NCI-H2107 treated with DMSO at 0.1 percent for 48 hours (cell line): ENCODE results near the gene MARCHF5.
A peak's percentile ranks its signal among the peaks of the same experiment; 100 is the strongest.

Experiments used
- DNase-seq: peaks from one replicate; lab custom pipeline; 2025; ENCODE audit not compliant: unreplicated experiment; lab: John Stamatoyannopoulos, UW

Gene MARCHF5, protein sequence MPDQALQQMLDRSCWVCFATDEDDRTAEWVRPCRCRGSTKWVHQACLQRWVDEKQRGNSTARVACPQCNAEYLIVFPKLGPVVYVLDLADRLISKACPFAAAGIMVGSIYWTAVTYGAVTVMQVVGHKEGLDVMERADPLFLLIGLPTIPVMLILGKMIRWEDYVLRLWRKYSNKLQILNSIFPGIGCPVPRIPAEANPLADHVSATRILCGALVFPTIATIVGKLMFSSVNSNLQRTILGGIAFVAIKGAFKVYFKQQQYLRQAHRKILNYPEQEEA

DNA sequence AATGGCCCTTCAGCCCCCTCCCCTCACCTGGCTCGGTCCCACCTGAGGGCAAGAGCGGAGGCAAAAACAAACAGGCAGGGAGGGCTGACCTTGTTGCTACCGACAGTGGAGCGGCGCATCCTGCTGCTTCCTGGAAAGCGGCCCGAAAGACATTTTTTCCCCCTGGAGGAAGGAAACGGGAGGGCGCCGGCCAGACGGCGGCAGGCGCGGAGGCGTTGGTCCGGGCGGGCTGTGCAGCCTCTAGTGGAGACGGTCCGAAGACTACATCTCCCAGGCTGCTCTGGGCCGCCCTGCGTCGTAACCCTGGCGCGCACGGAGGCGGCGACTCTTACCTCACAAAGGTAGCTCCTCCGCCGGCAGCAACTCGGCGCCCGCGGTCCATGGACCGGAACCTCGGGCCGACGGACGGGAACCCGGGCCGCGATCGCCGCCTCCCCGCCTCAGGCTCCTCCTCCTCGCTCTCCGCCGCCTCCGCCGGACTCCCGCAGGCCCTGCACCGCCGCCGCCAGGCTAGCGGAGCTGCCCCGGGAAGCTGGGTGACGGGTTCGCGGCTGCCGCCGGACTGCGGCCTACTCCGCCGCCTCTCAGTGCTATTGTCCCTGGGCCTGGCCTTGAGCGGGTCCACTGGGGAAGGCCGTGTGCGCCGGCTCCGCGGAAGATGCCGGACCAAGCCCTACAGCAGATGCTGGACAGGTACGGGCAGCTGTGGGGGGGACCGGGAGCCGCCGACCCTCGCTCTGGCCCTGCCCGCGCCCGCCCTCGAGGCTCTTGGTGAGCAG is at the start of gene MARCHF5, which contains the start of gene CPEB3:
Gene MARCHF5 (plus strand): TSS at position 331 of the 779 bp plus-strand sequence. CDS start 328 bp downstream, at position 659.
Gene CPEB3 (minus strand): TSS at position 242 of the 779 bp plus-strand sequence. CDS start 50,728 bp downstream, outside the sequence.
- peak; percentile 66 for DNase-seq

DNA sequence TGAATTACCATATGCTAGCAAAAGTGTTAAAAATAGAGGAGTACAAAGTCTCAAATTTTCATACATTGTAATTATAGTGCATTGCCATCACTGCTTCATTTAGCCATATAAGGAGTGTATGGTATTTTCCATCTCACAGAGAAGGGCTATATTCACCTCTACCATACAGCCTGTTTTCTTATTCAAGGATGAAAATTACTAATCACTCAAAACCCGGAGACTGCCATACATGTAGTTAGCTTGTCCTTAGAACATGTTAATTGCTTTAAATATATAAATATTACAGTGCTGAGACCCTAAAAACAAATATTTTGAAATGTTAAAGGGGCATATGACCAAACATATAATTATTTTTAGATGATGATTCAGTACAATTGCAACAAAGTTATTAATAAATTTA is 49.5 kb upstream of the MARCHF5 start:
- no peak for DNase-seq

DNA sequence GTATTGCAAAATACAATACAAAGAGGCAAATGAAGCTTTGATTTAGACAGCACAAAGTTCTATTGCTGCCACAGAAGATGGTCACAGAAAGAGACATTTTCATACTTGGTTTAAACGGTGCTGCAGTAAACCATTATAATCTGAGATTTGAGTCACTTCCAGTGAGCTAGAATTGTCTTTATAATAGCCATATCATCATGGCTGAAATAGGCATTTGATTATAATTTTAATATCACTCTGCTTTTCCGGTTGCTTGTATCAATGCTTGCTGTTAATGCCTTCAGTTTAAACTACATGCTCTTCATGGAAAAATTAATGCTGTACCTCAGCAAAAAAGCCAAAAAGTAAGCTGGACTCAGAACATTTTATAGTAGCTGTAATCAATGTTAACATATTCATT is 48.6 kb upstream of the MARCHF5 start:
- no peak for DNase-seq

DNA sequence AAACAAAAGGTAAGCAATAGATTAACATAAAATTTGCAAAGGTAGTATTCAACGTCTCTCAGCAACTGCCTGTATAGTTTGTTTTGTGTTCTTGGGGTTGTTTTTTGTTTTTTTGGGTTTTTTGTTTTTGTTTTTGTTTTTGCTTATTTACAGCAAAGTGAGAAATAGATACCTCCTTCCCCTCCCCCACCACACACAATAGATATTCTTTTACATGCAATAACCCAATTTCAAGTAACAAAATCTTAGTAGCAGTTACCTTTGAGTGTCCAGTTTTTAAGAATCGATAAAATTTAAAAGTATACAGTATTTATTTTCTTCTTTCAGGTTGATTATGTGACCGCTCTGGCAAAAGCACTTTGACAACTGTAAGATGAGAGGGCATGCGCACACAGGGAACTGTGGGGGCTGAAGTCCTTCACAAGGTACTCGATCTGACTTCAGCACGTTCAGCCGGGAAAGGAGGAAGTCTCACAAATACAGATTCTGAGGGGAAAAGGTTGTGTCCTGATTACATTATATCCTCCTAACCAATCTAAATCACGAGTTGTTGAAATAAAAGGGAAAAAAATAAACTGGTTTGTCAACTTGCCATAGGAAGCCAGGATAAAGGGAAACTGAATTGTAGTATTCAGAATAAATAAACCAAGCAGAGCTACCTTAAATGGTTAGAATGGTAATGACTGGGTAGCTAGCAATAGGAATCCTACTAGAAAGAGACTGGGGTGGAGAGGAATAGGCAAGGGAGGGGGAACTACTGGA is 47.9 kb upstream of the MARCHF5 start:
- DNase-seq: peak; percentile 69

DNA sequence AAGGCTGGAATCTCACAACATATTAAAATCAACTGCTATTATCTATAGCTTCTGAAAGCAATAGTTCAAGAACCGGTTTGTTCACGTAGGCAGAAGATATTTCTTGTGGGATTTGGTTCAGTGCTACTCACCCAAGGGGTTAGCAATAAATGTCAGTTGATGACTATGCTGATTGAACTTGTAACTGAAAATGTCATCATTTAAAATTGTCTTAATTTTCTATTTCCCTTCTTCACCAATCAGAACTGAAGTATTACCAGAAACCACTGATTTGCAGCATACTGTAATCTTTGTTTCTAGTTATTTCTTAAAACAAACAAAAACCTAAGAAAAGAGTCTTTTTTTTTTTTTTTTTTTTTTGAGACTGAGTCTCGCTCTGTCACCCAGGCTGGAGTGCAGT is 46.2 kb upstream of the MARCHF5 start:
- DNase-seq: no peak

DNA sequence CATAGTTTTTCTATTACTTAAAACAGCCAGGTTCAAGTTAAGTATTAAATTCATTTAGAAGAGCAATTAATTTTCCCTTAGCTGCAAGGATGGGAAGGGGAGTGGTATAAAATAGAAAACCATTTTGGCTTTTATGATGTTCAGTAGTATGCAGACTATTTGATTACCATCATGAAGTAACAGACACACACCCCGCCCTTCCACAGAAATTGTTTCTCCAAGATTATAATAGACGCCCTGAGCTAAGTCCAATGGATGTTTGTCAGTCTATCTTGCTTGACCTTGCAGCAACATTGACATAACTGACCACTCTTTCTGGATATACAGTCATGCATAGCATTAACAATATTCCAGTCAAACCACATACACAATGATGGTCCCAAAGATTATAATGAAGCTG is 42.4 kb upstream of the MARCHF5 start:
- no peak for DNase-seq

DNA sequence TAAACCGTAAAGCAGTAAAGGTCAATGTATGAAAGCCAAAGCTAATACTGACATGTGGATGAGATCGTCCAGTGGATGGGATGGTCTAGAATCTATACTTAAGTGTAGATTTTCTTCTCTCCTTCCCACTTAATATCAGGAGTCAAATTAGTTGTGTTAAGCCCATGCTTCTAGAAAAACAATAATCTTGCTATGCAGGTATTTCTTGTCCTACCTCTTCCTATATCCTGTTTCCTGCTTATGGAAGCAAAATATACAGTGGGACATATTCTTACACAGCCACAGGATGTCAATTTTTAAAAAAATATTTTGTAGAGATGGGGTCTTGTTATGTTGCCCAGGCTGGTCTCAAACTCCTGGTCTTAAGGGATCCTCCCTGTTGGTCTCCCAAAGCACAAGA is 27.6 kb upstream of the MARCHF5 start:
- no peak for DNase-seq

DNA sequence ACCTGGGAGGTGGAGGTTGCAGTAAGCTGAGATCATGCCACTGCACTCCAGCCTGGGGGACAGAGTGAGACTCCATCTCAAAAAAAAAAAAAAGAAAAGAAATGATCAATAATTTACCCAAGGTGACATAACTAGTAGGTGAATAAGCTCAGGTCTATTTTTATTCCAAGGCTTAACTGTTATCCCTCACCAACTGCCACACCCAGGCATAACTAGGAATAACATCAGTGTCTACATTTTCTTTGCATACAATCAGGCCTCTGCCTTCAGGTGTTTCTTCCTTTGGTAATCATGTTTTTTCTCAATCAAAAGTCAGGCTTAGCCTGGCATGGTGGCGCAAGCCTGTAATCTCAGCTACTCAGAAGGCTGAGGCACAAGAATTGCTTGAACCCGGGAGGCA is 26.7 kb upstream of the MARCHF5 start:
- no peak for DNase-seq

DNA sequence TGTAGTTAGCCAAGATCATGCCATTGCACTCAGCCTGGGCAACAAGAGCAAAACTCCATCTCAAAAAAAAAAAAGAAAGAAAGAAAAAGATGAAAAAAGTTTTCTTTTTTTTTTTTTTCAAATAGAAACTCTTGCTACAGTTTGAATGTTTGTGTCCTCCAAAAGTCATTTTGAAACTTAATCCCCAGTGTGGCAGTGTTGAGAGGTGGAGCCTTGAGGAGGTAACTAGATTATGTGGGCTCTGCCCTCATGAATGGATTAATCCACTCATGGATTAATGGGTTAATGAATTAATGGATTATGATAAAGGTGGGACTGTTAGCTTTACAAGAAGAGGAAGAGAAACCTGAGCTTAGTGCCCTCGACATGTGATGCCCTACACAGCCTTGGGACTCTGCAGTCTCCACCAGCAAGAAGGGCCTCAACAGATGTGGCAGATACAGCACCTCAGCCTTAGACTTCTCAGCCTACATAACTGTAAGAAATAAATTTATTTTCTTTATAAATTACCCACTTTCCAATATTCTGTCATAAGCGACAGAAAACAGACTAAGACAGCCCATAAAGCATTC is 25.2 kb upstream of the MARCHF5 start:
- no peak for DNase-seq

DNA sequence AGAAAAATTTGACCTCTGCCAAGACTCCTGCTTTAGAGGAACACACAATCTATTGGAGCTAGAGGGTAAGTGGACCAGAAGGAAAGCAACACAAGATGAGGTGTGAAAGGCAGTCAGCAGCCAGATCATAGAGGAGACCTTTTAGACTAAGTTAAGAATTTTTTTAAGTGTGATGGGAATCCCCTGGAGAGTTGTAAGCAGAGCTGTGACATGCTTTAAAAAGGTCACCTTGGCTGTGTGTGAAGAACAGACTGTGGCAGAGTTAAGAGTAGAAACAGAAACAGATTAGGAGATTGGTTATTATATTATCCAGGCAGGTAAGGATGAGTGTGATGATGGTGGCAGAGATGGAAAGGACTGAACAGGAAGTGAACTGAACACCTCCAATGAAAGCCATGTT is 23.6 kb upstream of the MARCHF5 start:
- DNase-seq: no peak

DNA sequence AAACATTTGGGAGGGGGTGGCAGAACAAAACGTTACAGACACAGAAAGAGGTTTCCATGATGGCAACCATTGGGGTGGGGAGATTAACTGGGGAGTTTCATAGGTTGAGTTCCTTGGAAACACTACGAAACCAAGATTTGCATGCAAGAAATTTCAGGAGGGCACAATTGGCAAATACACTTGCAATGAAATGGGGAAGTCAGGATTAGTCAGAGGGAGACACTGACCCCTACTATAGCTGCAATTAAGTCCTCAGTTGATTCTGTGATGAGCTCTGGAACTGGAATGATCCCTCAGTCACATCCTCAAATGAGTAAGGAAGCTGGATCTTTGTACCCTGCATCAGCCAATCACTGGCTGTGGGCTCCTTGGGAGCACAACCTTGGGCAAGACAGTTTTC is 22.2 kb upstream of the MARCHF5 start:
- no peak for DNase-seq

DNA sequence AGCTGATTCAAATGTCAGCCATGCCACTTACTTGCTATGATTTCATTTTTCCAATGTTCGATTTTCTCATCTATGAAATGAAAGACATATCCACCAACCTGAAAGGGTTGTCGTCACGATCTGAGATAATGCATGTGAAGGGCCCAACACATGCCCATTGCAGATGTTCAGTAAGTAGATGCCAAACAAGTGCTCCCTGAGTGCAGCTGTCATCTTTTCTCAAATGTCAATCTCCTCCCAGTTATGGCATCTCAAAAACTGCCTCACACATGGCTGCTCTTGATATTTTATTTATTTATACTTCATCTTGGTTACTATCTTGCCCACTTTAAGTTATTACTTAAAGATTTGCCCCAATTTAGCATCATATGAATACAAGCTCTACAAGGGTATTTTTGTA is 16.9 kb upstream of the MARCHF5 start:
- DNase-seq: no peak

DNA sequence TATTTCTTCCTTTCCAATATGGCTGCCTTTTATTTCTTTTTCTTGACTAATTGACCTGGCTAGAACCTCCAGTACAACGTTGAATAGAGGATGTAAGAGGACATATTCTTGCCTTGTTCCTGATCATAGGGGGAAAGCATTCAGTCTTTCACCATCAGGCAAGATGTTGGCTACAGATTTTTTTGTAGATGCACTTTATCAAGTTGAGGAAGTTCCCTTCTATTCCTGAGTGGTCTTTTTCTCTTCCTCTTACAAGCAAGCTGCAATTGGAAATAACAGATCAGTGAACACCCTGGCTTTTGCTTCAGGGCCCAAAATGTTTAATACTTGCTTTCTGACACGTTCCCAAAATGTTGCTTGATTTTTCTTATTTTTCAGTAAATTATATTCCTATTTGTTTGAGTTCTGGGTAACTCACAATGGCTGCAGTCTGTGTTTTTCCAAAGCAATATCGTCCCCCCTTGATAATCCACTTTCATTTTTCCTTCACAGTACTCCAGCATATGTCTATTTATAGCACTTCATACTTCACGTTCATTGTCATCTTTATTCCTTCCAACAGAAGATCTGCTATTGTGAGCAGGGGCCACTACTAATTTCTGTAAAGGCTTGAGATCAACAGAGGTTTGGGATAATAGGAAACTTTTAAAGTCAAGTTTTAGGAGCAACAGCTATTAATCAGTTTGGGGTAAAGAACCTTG is 11.8 kb upstream of the MARCHF5 start:
- no peak for DNase-seq

DNA sequence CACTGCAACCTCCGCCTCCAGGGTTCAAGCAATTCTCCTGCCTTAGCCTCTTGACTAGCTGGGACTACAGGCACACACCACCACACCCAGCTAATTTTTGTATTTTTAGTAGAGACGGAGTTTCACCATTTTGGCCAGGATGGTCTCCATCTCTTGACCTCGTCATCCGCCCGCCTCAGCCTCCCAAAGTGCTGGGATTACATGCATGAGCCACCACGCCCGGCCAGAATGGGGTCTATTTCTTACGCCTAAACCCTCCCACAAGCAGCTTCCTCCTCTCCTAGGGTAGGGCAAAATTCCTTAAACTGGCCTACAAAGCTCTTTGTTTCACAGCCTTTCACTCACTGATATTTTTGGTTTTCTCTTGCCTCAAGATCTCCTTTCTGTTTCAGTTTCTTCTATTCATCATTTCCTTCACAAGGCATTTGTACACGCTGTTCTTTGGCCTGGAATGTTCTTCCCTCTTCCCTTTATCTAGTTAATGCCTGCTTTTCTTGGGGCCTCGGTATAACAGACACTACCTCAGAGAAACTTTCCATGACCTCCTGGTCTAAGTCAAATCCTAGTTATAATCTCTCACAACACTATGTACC is 6.8 kb upstream of the MARCHF5 start:
- DNase-seq: no peak

DNA sequence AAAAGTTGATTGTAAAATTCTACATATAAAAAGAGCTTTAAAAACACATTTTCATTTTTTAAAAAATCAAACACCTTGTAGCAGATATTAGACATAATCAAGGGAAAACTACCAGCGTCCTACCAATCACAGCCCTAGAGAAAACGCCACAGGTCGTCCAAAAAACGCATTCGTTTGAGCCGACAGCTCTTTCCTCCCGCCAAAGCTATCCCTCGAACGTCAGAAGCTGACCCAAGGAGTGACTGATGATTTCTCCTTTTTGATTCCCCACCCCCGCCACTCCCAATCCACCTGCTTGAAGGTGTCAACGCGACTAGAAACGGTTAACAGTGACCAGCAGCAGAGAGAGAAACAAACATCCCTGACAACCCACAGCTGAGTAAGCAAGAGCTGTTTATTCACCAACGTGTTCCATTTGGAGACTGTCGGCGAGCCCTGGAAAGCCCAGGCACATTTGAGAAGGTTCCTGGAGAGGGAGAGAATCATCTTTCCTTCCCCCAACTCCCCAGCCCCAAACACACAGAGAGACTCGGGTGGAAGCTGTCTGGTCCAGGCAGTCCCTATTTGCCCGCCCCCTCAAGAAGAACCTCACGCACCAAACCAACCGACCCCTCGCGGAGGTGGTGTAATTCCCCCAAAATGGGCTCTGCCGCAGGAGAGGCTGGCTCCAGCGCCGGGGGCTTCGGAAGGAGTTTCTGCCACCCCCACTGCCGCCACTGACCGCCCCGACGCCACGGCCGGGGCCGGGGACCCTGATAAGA is 711 bp upstream of the MARCHF5 start:
- peak; percentile 12 for DNase-seq

DNA sequence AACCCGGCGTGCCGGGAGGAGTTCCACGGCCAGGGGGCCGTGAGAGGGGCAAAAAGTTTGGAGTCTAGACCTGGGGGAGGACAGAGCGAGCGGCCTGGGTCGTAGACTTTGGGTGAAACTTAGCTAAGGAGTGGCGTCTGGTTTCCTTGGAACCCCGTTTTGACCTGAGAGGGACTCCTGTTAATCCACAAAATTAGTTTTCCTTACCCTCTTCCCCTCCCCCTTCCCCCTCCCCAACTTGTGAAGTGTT is 574 bp downstream of the MARCHF5 start:
- no peak for DNase-seq

DNA sequence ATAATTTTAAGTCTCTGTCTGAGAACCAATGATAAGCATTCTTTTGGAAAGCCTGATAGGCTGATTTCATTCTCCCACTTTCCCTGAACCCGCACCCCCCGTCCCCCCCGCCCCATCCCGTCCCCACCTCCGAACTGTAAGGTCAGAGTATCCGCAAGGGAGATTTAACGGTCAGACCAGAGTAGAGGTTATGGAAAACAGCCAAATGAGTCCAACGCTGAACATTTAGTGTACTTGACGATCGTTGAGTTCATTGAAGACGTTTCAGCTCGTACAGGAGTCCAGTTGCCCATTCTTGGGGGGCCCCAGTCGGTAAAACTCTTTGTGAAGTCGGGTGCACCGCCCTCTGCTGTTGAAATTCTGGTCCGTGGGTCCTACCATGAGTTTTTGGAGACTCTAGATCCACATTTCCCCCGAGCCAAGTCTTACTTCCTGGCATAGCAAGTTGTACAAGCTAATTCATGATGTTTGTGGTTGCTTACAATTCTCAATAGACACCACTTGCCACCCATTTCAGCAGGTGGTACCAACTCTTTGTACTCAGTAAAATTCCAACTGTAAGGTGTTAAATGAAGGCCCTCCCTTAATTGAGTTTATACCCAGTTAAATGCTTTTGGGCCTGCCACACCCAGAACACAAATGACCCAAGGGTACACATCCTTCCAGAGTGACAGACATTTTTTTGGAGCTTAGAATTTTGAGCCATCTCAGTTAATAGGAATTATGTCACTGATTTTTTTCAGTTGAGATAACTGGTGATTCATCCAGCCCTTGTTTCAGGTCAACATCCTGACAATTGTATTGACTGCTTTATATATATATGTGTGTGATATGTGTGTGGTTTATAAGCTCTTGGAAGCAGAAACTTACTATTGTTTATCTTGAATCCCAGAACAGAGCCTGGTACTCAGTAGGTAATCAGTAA is 1.2 kb downstream of the MARCHF5 start:
- DNase-seq: no peak

DNA sequence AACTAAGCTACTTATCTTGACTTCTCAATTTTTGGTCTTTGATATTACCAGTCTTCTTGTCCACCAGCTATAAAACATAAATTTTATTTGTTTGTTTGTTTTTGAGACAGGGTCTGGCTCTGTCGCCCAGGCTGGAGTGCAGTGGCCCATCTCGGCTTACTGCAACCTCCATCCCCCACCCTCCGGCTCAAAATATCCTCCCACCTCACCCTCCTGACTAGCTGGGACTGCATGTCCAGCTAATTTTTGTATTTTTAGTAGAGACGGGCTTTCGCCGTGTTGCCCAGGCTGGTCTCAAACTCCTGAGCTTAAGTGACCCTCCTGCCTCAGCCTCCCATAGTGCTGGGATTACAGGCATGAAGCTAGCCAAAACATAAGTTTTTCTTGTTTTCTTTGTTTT is 7.5 kb downstream of the MARCHF5 start:
- DNase-seq: no peak

DNA sequence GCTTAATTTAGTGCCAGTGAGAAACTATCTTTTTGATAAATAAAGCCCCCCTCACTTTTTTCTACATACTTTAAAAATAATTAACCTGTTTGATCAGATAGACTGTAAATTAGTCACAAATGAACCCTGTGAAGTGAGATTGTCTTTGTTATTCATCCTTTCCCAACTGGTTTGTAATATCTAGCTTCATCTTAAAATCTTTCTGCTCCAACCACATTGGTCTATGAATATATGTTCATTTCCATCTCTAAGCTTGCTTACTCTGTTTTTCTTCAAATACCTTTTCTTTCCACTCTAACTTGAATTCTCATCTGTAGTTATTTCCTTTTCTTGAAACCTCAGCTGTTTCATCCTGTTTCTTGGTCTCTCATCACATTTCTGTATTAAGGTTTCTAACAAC is 12.1 kb downstream of the MARCHF5 start:
- no peak for DNase-seq
